ENCODE data around the gene LKAAEAR1. TPM values are rescaled to one million over a fixed set of nuclear protein-coding genes. Genes with fewer than 3 reads are reported as not detected.

LKAAEAR1 gene
- total and polyA plus RNA-seq, 2 of the 13 experiments (the other 11 are each of a cell fraction or from before 2014, with no cell fraction given) = not detected

GRCh38 chr20:64049060-64049877 lies 34.9 kb downstream of the LKAAEAR1 start, which contains the start of gene SOX18 (continued):
- no peak for TF ChIP-seq HNF1B (CRISPR knock-in tag; IDR thresholded peaks at IDR 0.05)
- TF ChIP-seq NRL (CRISPR knock-in tag; IDR thresholded peaks at IDR 0.05; ENCODE audit: borderline replicate concordance) = 0 out of 2 replicates have a peak, but pooled peaks have one; percentile 18
- no peak for TF ChIP-seq ZNF569 (CRISPR knock-in tag; IDR thresholded peaks at IDR 0.05; ENCODE audit: borderline replicate concordance)
- TF ChIP-seq MYPOP (CRISPR knock-in tag; IDR thresholded peaks at IDR 0.05) = no peak; the same call in 1 of the 2 replicates
- TF ChIP-seq ZNF598 (CRISPR knock-in tag; IDR thresholded peaks at IDR 0.05; ENCODE audit: borderline replicate concordance) = no peak
- no peak for TF ChIP-seq TBP (CRISPR knock-in tag; IDR thresholded peaks at IDR 0.05)
- no peak for TF ChIP-seq ZNF672 (CRISPR knock-in tag; IDR thresholded peaks at IDR 0.05)
- TF ChIP-seq ZFP91 (CRISPR knock-in tag; IDR thresholded peaks at IDR 0.05; ENCODE audit: borderline replicate concordance) = no peak
- TF ChIP-seq PTBP1 (IDR thresholded peaks at IDR 0.05; ENCODE audit: low read depth, low read length, poor library complexity, severe bottlenecking) = no peak
- TF ChIP-seq DNMT1 (CRISPR knock-in tag; IDR thresholded peaks at IDR 0.05) = 0 out of 2 replicates have a peak, but pooled peaks have one; percentile 47
- TF ChIP-seq ZNF225 (CRISPR knock-in tag; IDR thresholded peaks at IDR 0.05) = no peak
- TF ChIP-seq U2AF2 (IDR thresholded peaks at IDR 0.05; ENCODE audit: low read depth, low read length) = no peak
- TF ChIP-seq ATRX (CRISPR knock-in tag; IDR thresholded peaks at IDR 0.05; ENCODE audit: borderline replicate concordance) = no peak
- TF ChIP-seq ZNF337 (CRISPR knock-in tag; IDR thresholded peaks at IDR 0.05; ENCODE audit: borderline replicate concordance, low read depth) = no peak
- TF ChIP-seq JUND (CRISPR knock-in tag; IDR thresholded peaks at IDR 0.05) = no peak
- no peak for TF ChIP-seq RARA (CRISPR knock-in tag; IDR thresholded peaks at IDR 0.05)
- TF ChIP-seq MED1 (CRISPR knock-in tag; IDR thresholded peaks at IDR 0.05) = no peak
- TF ChIP-seq ZBTB38 (CRISPR knock-in tag; IDR thresholded peaks at IDR 0.05) = no peak
- TF ChIP-seq ZBTB34 (CRISPR knock-in tag; IDR thresholded peaks at IDR 0.05) = no peak
- TF ChIP-seq PREB (CRISPR knock-in tag; IDR thresholded peaks at IDR 0.05) = no peak
- no peak for TF ChIP-seq ZNF878 (CRISPR knock-in tag; IDR thresholded peaks at IDR 0.05)
- peak; percentile 88 for TF ChIP-seq ZFY (CRISPR knock-in tag; IDR thresholded peaks at IDR 0.05)
- no peak for TF ChIP-seq TRIM24 (CRISPR knock-in tag; IDR thresholded peaks at IDR 0.05)

Data from HepG2 (cell line).